Duodenal mucosa (tissue), 2 donors: Measurements from ENCODE around the gene RNF150.

Experiments used
- H3K27ac ChIP-seq: one replicate; pipeline ENCODE4 v1.7.0; 2013; ENCODE audit warnings: low read depth, low read length
- H3K27me3 ChIP-seq, 2 donors: one replicate each; pipeline ENCODE4 v1.7.0; 2013; ENCODE audit warnings: low read length in 2 of 2, control low read depth in 1 of 2; ENCODE audit not compliant: insufficient read depth in 2 of 2, control insufficient read depth in 1 of 2
- H3K36me3 ChIP-seq, 2 donors: one replicate each; pipeline ENCODE4 v1.7.0; 2013; ENCODE audit warnings: low read length in 2 of 2, control low read depth in 1 of 2; ENCODE audit not compliant: insufficient read depth in 2 of 2, control insufficient read depth in 1 of 2
- H3K4me1 ChIP-seq, 2 donors: one replicate each; pipeline ENCODE4 v1.7.0; 2013; ENCODE audit warnings: low read length in 2 of 2, control low read depth in 1 of 2; ENCODE audit not compliant: insufficient read depth in 2 of 2, control insufficient read depth in 1 of 2
- H3K4me3 ChIP-seq, 2 donors: one replicate each; pipeline ENCODE4 v1.7.0; 2013; ENCODE audit warnings: low read length in 2 of 2, low read depth in 1 of 2
- H3K9ac ChIP-seq, 2 donors: one replicate each; pipeline ENCODE4 v1.7.0; 2013; ENCODE audit warnings: low read length in 2 of 2, low read depth in 1 of 2
- H3K9me3 ChIP-seq, 2 donors: one replicate each; pipeline ENCODE4 v1.7.0; 2013; ENCODE audit warnings: low read length in 2 of 2, control low read depth in 1 of 2; ENCODE audit not compliant: control insufficient read depth in 1 of 2

Gene RNF150

DNA sequence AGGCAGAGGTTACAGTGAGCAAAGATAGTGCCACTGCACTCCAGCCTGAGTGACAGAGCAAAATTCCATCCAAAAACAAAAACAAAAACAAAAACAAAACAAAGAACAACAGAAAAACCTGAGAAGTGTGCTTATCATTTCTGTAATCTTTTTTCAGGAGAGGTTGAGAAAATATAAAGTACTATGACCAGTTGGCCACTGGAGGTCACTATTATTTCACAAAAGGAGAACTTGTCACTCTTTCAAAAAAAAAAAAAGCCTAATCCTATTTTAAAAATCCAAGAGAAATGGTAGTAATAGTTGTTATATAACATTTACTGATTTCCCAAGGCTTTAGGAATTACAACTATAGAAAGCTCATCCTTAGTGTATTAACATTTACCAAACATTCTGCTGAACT is 24.9 kb upstream of the RNF150 start:
- no peak overlapping the region for H3K4me3 ChIP-seq
- H3K9me3 ChIP-seq = no peaks in the 10 kb centered on the region
- no peak overlapping the region for H3K27ac ChIP-seq
- H3K36me3 ChIP-seq = no peaks in the 10 kb centered on the region
- H3K9ac ChIP-seq = no peak overlapping the region
- no peaks in the 10 kb centered on the region for H3K4me1 ChIP-seq
- no peaks in the 10 kb centered on the region for H3K27me3 ChIP-seq

DNA sequence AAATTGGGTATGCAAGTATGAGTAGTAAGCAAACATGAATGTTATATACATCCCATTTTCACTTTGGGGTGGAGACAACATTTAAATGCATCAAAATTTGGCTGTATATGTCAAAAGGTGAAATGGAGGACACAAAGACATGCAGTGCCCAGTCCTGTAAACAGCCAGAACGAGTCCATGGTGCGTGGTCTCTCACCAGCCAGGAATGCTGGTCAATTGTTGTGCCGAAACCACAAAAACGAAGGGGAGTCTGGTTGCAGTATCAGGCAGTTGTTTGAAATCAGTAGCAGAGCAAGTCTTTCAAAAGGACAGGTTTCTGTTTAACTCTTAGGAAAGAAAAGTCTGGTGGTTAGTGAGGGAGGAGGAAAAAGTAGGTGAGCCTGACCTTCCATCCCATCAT is 22.3 kb upstream of the RNF150 start:
- Histone ChIP-seq H3K9ac (no peak overlapping the region), H3K4me1 (no peaks in the 10 kb centered on the region), H3K27ac (no peak overlapping the region), H3K9me3 (no peaks in the 10 kb centered on the region), H3K4me3 (no peak overlapping the region), H3K36me3 (no peaks in the 10 kb centered on the region), H3K27me3 (no peaks in the 10 kb centered on the region)

DNA sequence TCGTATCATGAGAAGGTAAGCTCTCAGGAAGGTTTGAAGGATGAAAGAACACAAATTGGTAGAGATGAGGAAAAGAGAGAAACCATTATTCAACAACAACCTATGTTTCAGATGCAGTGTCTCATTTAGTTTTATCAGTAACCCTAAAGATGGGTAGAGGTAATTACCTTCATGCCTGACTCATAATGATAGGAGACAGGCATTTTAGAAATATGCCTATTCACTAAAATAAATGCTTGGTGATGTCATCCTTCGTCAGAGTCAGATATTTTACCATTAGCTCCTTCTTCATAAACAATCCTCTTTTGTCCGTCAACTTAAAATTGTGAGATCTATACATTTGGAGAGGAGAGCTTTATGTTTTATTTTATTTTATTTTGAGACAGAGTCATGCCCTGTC is 21.5 kb upstream of the RNF150 start:
- H3K9me3 ChIP-seq = no peaks in the 10 kb centered on the region
- H3K27ac ChIP-seq = no peak overlapping the region
- no peaks in the 10 kb centered on the region for H3K4me1 ChIP-seq
- no peak overlapping the region for H3K4me3 ChIP-seq
- H3K27me3 ChIP-seq = no peaks in the 10 kb centered on the region
- H3K9ac ChIP-seq = no peak overlapping the region
- no peaks in the 10 kb centered on the region for H3K36me3 ChIP-seq

DNA sequence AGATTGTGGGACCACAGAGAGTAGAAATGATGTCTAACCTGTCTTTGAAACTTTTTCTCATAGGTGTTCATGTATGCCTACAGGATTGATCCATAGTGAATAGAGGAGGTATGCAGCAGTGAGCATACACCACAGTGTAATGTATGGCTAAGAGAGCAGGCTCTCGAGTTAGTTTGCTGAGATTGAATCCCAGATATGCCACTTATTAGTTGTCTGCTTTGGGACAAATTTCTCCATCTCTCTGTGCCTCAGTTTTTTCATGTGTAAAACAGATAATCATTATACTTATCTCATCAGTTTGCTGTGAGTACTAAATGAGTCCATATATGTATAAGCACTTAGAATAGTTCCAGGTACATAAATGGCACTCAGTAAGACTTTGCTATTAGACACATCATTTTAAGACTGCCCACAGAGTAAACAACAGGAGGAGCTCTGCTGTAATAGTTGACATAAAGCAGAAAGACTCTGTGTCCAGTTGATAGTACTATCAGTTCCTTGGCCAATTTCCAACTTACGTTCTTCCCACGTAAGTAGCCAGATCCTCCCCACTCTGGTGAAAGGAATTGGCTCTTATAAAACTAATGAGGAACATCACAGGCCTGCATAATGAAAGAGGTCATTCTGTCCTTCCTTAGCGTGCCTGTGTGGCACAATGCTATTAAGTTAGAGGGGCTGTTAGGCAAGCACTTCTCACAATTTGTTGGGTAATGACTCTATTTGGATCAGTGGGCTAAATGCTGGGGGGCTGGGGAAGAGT is 20.7 kb upstream of the RNF150 start:
- Histone ChIP-seq H3K27me3 (no peaks in the 10 kb centered on the region), H3K4me1 (no peaks in the 10 kb centered on the region), H3K27ac (no peak overlapping the region), H3K9ac (no peak overlapping the region), H3K36me3 (no peaks in the 10 kb centered on the region), H3K4me3 (no peak overlapping the region), H3K9me3 (no peaks in the 10 kb centered on the region)

DNA sequence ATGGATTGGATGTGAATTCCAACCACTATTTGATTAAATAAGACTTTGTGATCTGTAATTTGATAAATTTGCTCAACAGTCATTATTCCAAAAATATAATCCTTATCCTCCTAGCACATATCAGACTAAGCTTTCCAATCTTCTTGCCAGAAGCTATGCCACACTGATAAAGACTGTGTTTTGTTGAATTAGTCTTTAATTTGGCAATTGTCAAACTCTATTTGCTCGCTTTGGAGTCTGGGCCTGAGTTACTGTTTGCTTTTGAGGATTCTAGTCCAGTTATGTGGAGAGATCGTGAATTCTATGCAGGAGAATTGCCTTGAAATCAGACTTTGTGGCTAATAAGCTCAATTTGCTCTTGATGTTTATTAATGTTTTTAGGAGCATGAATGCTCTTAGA is 10.9 kb upstream of the RNF150 start:
- Histone ChIP-seq H3K27ac (no peak overlapping the region), H3K4me1 (no peaks in the 10 kb centered on the region)

DNA sequence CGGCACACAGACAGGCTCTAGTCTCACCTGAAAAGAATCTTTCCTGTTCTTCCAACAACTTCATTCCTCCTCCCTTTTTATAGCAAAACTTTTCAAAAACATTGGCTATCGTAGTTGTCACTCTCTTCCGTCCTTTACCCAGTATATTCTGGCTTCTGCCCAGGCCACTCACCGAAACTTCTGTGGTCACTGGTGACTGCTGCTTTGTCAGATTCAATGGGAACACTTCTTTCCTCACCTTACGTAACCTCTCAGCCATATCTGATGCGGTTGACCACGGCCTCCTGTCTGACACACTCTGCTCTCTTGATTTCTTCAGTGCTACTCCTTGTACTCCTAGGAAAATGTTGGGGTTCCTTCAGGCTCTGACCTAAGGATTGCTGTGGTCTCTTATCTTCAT is 9.2 kb upstream of the RNF150 start:
- Histone ChIP-seq H3K4me1 (no peaks in the 10 kb centered on the region), H3K27me3 (peaks cover under 1 to 4% of the 10 kb centered on the region in 2 donors), H3K9me3 (no peaks in the 10 kb centered on the region), H3K27ac (no peak overlapping the region), H3K9ac (no peak overlapping the region), H3K36me3 (no peaks in the 10 kb centered on the region), H3K4me3 (no peak overlapping the region)

More for the DNA sequence above, 10.9 kb upstream of the RNF150 start:
- Histone ChIP-seq H3K9ac (no peak overlapping the region), H3K9me3 (no peaks in the 10 kb centered on the region), H3K36me3 (no peaks in the 10 kb centered on the region), H3K27me3 (peaks cover 0 to 4% of the 10 kb centered on the region in 2 donors), H3K4me3 (no peak overlapping the region)

DNA sequence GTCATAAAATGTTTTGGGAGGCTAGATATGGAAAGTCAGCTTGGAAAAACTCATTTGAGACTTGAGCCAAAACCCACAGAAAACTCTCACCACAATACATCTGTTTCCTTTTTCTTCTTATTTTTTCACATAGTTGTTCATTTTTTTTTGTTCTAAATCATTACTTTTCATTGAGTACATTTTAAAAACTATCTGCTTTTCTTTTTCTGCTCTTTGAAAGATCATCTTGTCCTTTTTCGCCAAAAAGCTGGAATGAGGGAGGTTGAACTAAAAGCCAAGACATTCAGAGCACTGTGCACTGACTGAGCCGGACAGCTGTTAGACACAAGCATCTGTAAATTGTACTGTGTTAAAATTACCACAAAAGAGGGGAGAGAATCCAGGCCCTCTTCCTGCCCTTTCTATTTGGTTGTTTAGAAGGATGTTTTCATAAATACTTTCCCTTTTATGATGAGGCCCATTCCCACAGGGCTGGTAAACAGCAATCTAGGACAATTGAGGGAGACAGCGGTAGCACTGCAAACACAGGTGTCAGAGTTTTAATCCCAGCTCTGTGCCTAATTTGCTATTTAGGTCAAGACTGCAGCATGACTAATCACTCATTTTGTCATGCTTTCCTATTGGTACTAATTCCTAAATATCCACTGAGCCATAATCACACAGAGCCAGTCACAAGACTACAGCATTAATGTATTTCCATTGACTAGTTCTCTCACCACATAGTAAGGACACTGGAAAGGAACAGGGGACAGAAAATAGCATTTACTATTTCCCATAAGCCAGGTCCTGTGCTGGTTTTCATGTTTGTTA is 7.3 kb upstream of the RNF150 start:
- H3K9me3 ChIP-seq = no peaks in the 10 kb centered on the region
- no peak overlapping the region for H3K27ac ChIP-seq
- no peak overlapping the region for H3K4me3 ChIP-seq
- no peak overlapping the region for H3K9ac ChIP-seq
- H3K27me3 ChIP-seq = peaks cover 5 to 6% of the 10 kb centered on the region in 2 donors
- H3K36me3 ChIP-seq = no peaks in the 10 kb centered on the region
- H3K4me1 ChIP-seq = no peaks in the 10 kb centered on the region

DNA sequence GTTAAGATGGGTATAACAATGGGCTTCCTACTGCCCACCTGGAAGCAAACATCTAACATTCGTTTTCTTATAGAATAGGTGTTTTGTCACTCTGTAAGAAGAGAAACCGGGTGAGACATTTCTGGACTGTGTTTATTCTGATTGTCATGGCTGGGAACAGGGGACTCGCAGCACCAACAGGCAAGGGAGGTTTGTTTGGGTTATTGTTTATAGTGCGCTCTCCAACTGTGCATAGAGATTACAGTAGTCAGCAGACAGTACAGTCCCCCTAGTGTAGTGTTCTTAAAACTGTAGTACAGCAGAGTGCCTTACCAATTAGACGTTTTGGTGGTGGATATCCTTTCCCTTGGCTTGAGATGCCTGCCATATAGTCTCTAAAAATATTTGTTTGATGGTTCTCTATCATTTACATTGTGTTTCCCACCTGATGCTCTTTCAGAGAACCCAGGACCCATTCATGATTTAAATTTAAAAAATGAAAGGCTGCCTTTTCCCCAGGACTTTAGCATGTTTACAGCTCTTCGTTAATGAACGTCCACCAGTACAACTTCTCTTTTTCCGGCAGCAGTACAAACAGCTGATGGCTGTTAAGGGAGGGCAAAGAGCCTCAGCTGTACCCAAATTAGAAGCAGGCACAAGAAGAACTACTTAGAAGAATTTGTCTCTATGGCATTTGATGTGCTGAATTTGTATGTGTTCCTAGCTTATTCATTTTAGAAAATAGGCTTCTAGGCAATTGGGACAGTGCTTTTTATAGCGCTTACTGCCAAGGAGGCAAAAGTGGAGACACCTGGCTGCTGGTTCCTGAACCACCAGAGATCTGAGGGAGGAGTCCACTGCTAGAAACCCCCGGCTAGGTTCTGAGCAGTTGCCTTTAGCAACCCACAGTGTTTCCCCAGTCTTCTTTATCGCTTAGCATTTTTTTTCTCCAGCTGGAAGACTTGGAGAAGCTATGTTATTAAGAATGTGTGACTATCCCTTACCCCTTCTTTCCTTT is 1.0 kb upstream of the RNF150 start:
- H3K4me1 ChIP-seq = peaks cover 5% of the 10 kb centered on the region in 2 donors
- peaks cover 32 to 41% of the 10 kb centered on the region in 2 donors for H3K27me3 ChIP-seq
- H3K9me3 ChIP-seq = no peaks in the 10 kb centered on the region
- no peak overlapping the region for H3K9ac ChIP-seq
- H3K27ac ChIP-seq = no peak overlapping the region
- H3K4me3 ChIP-seq = no peak overlapping the region
- H3K36me3 ChIP-seq = no peaks in the 10 kb centered on the region

DNA sequence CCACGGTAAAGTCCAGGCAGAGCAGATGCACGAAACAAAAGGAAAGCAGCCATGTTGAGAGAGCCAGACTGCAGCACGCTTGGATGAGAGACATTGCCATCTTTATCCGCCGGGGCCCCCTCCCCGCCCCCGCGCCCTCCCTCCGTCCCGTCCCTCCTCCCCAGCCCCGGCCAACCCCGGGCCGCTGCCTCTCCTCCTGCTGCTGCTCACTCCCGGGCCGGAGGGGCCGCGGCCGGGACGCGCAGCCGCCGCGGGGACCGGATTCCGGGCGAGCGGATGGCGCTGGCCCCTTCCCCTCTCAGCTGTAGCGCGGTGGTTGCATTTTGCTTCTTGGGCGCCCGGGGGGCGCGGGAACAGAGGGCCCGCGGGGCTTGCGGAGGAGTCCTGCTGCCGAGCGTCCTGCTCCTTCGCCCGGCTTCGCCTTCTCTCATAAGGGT is 542 bp downstream of the RNF150 start:
- H3K4me3 ChIP-seq = peak overlapping the region; percentile 61 to 66
- H3K27me3 ChIP-seq = peaks cover 32 to 41% of the 10 kb centered on the region in 2 donors
- H3K9me3 ChIP-seq = no peaks in the 10 kb centered on the region
- H3K27ac ChIP-seq = no peak overlapping the region
- no peaks in the 10 kb centered on the region for H3K36me3 ChIP-seq
- peaks cover 5% of the 10 kb centered on the region in 2 donors for H3K4me1 ChIP-seq
- no peak overlapping the region for H3K9ac ChIP-seq
